Measurements from ENCODE around the gene SHCBP1. TPM values are rescaled to one million over a fixed set of nuclear protein-coding genes. Genes with fewer than 3 reads are reported as not detected.
A peak's percentile ranks its signal among the peaks of the same experiment; 100 is the strongest.
"Not testable (repeated sequence)": the region's sequence is repeated elsewhere in the genome, so short reads cannot be mapped to it uniquely, and the experiment has no call there.

The SHCBP1 gene
- total and polyA plus RNA-seq, 2 donors from 2014 or later, result 1.6 to 2.6 TPM

GRCh38 chr16:46562979-46563378 lies 58.2 kb downstream of the SHCBP1 start:
- H3K27ac ChIP-seq (ENCODE audit: low read depth in 2 of 2, low read length in 2 of 2), result no peak overlapping the region
- DNase-seq (no peak), FAIRE-seq (no peak)
- no peak overlapping the region for H3K4me3 ChIP-seq (ENCODE audit: low read length in 3 of 3)
- TF ChIP-seq CTCF (IDR thresholded peaks at IDR 0.05; ENCODE audit: borderline replicate concordance, extremely low read depth, insufficient read depth), result no peak
- intact Hi-C loops (cut with DNase I), result no loop called here
- H3K9ac ChIP-seq (ENCODE audit: low read length in 3 of 3), result no peak overlapping the region
- H3K9me3 ChIP-seq (ENCODE audit: control insufficient read depth in 2 of 3, insufficient read depth in 1 of 3, low read length in 3 of 3), result no peaks in the 10 kb centered on the region
- no peaks in the 10 kb centered on the region for H3K36me3 ChIP-seq (ENCODE audit: control insufficient read depth in 2 of 3, insufficient read depth in 3 of 3, low read length in 3 of 3)
- H3K27me3 ChIP-seq (ENCODE audit: control insufficient read depth, insufficient read depth, low read length), result no peaks in the 10 kb centered on the region
- no peaks in the 10 kb centered on the region for H3K4me1 ChIP-seq (ENCODE audit: control insufficient read depth in 2 of 3, insufficient read depth in 2 of 3, low read depth in 1 of 3, low read length in 3 of 3)

- no peaks in the 10 kb centered on the region for H3K27me3 ChIP-seq (ENCODE audit: control insufficient read depth, insufficient read depth, low read length)
- no peaks in the 10 kb centered on the region for H3K4me1 ChIP-seq (ENCODE audit: control insufficient read depth in 2 of 3, insufficient read depth in 2 of 3, low read depth in 1 of 3, low read length in 3 of 3)
- H3K4me3 ChIP-seq (ENCODE audit: low read length in 3 of 3), result no peak overlapping the region
- no peaks in the 10 kb centered on the region for H3K36me3 ChIP-seq (ENCODE audit: control insufficient read depth in 2 of 3, insufficient read depth in 3 of 3, low read length in 3 of 3)
- intact Hi-C loops (cut with DNase I), result no loop called here
- TF ChIP-seq CTCF (IDR thresholded peaks at IDR 0.05; ENCODE audit: borderline replicate concordance, extremely low read depth, insufficient read depth), result no peak
- no peak for FAIRE-seq
- no peak overlapping the region for H3K9ac ChIP-seq (ENCODE audit: low read length in 3 of 3)
- H3K27ac ChIP-seq (ENCODE audit: low read depth in 2 of 2, low read length in 2 of 2), result no peak overlapping the region
- DNase-seq, result no peak
- no peaks in the 10 kb centered on the region for H3K9me3 ChIP-seq (ENCODE audit: control insufficient read depth in 2 of 3, insufficient read depth in 1 of 3, low read length in 3 of 3)
Observed at GRCh38 chr16:46558018-46558417, 63.2 kb downstream of the SHCBP1 start.

- Histone ChIP-seq H3K9me3 (ENCODE audit: control insufficient read depth in 2 of 3, insufficient read depth in 1 of 3, low read length in 3 of 3) (no peaks in the 10 kb centered on the region), H3K9ac (ENCODE audit: low read length in 3 of 3) (no peak overlapping the region), H3K36me3 (ENCODE audit: control insufficient read depth in 2 of 3, insufficient read depth in 3 of 3, low read length in 3 of 3) (no peaks in the 10 kb centered on the region), H3K4me3 (ENCODE audit: low read length in 3 of 3) (no peak overlapping the region), H3K4me1 (ENCODE audit: control insufficient read depth in 2 of 3, insufficient read depth in 2 of 3, low read depth in 1 of 3, low read length in 3 of 3) (no peaks in the 10 kb centered on the region), H3K27ac (ENCODE audit: low read depth in 2 of 2, low read length in 2 of 2) (no peak overlapping the region), H3K27me3 (ENCODE audit: control insufficient read depth, insufficient read depth, low read length) (no peaks in the 10 kb centered on the region)
- no peak for TF ChIP-seq CTCF (IDR thresholded peaks at IDR 0.05; ENCODE audit: borderline replicate concordance, extremely low read depth, insufficient read depth)
- DNase-seq (no peak), FAIRE-seq (no peak)
- intact Hi-C loops (cut with DNase I), result no loop called here
Observed at GRCh38 chr16:46555951-46556350, 65.2 kb downstream of the SHCBP1 start.

DNA sequence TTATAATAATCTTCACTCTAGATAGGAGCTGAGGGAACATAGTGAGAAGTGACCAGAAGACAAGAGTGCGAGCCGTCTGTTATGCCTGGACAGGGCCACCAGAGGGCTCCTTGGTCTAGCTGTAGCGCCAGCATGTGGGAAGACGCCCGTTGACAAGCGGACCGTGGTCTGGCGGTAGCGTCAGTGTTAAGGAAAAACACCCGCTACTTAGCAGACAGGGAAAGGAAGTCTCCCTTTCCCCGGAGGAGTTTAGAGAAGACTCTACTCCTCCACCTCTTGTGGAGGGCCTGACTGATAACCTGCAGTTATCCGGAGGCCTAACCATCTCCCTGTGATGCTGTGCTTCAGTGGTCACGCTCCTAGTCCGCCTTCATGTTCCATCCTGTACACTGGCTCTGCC lies 66.7 kb downstream of the SHCBP1 start:
- H3K9ac ChIP-seq (ENCODE audit: low read length in 3 of 3); H3K36me3 ChIP-seq (ENCODE audit: control insufficient read depth in 2 of 3, insufficient read depth in 3 of 3, low read length in 3 of 3); H3K4me3 ChIP-seq (ENCODE audit: low read length in 3 of 3); H3K9me3 ChIP-seq (ENCODE audit: control insufficient read depth in 2 of 3, insufficient read depth in 1 of 3, low read length in 3 of 3); H3K4me1 ChIP-seq (ENCODE audit: control insufficient read depth in 2 of 3, insufficient read depth in 2 of 3, low read depth in 1 of 3, low read length in 3 of 3); intact Hi-C loops (cut with DNase I); H3K27ac ChIP-seq (ENCODE audit: low read depth in 2 of 2, low read length in 2 of 2); H3K27me3 ChIP-seq (ENCODE audit: control insufficient read depth, insufficient read depth, low read length): not testable (repeated sequence)
- peak; percentile 63 for TF ChIP-seq CTCF (IDR thresholded peaks at IDR 0.05; ENCODE audit: borderline replicate concordance, extremely low read depth, insufficient read depth)
- DNase-seq (peak; percentile 58 to 76 (median 66)), FAIRE-seq (peak; percentile 65)

All from kidney (tissue), 14 donors.